SIG-M5 treated with dmso at 0.1 percent for 504 hours (cell line): ENCODE results near the gene RAB40B.

Experiments used
- DNase-seq: peaks from one replicate; lab custom pipeline; 2025; ENCODE audit not compliant: unreplicated experiment; lab: John Stamatoyannopoulos, UW

The RAB40B gene

GRCh38 chr17:82653651-82654528 lies 44.6 kb downstream of the RAB40B start:
- no peak for DNase-seq

GRCh38 chr17:82650723-82651122 lies 47.8 kb downstream of the RAB40B start:
- DNase-seq = no peak

GRCh38 chr17:82649501-82650261 lies 48.8 kb downstream of the RAB40B start:
- no peak for DNase-seq

- DNase-seq = peak; percentile 17
Observed at GRCh38 chr17:82648742-82649331, 49.7 kb downstream of the RAB40B start.

- peak; percentile 89 for DNase-seq
Observed at GRCh38 chr17:82648165-82648668, 50.3 kb downstream of the RAB40B start, which contains the start of gene WDR45B. Gene WDR45B (minus strand): TSS chr17:82648444. CDS start chr17:82648340, 104 bp downstream.

GRCh38 chr17:82647593-82648164 lies 50.8 kb downstream of the RAB40B start:
- no peak for DNase-seq

- DNase-seq = no peak
Observed at GRCh38 chr17:82645516-82645915, 53.0 kb downstream of the RAB40B start.

GRCh38 chr17:82644148-82644547 lies 54.4 kb downstream of the RAB40B start:
- no peak for DNase-seq

GRCh38 chr17:82642022-82642421 lies 56.5 kb downstream of the RAB40B start:
- DNase-seq = no peak

- DNase-seq = no peak
Observed at GRCh38 chr17:82640036-82640435, 58.5 kb downstream of the RAB40B start.

- DNase-seq = no peak
Observed at GRCh38 chr17:82639628-82640027, 58.9 kb downstream of the RAB40B start.

GRCh38 chr17:82638183-82638773 lies 60.2 kb downstream of the RAB40B start:
- no peak for DNase-seq

- peak; percentile 56 for DNase-seq
Observed at GRCh38 chr17:82636626-82637598, 61.6 kb downstream of the RAB40B start.

- no peak for DNase-seq
Observed at GRCh38 chr17:82633343-82633742, 65.2 kb downstream of the RAB40B start.

GRCh38 chr17:82632451-82632850 lies 66.0 kb downstream of the RAB40B start:
- DNase-seq = no peak

- DNase-seq = no peak
Observed at GRCh38 chr17:82631544-82631943, 67.0 kb downstream of the RAB40B start.

GRCh38 chr17:82630212-82630611 lies 68.3 kb downstream of the RAB40B start:
- DNase-seq = no peak

- DNase-seq = no peak
Observed at GRCh38 chr17:82629748-82630147, 68.8 kb downstream of the RAB40B start.

- DNase-seq = no peak
Observed at GRCh38 chr17:82627405-82627804, 71.1 kb downstream of the RAB40B start.

- no peak for DNase-seq
Observed at GRCh38 chr17:82623707-82624106, 74.8 kb downstream of the RAB40B start.
